Subcutaneous abdominal adipose tissue (tissue), 5 donors: ENCODE results near the gene PAPPA.

Experiments used
- H3K27ac ChIP-seq: one replicate; pipeline ENCODE4 v1.7.0; 2013; ENCODE audit warnings: low read depth, mild to moderate bottlenecking, inconsistent platforms, low read length, moderate library complexity
- H3K27me3 ChIP-seq, 5 donors: one replicate each; pipeline ENCODE4 v1.7.0; 2013; ENCODE audit warnings: low read length in 5 of 5, inconsistent platforms in 1 of 5; ENCODE audit not compliant: control insufficient read depth in 5 of 5, insufficient read depth in 4 of 5
- H3K36me3 ChIP-seq, 5 donors: one replicate each; pipeline ENCODE4 v1.7.0; 2013; ENCODE audit warnings: low read length in 5 of 5; ENCODE audit not compliant: control insufficient read depth in 5 of 5, insufficient read depth in 5 of 5
- H3K4me1 ChIP-seq, 5 donors: one replicate each; pipeline ENCODE4 v1.7.0; 2013; ENCODE audit warnings: low read length in 5 of 5, mild to moderate bottlenecking in 3 of 5, moderate library complexity in 1 of 5; ENCODE audit not compliant: control insufficient read depth in 5 of 5, insufficient read depth in 5 of 5
- H3K4me3 ChIP-seq, 5 donors: one replicate each; pipeline ENCODE4 v1.7.0; 2013; ENCODE audit warnings: low read length in 5 of 5, low read depth in 1 of 5
- H3K9ac ChIP-seq, 5 donors: one replicate each; pipeline ENCODE4 v1.7.0; 2013; ENCODE audit warnings: low read length in 5 of 5, mild to moderate bottlenecking in 4 of 5, moderate library complexity in 3 of 5
- H3K9me3 ChIP-seq, 5 donors: one replicate each; pipeline ENCODE4 v1.7.0; 2013; ENCODE audit warnings: low read length in 5 of 5; ENCODE audit not compliant: control insufficient read depth in 5 of 5
- donor health status: healthy.
- donor health status: healthy.
- donor health status: healthy.
- donor health status: healthy.
- donor health status: healthy.

Gene PAPPA

DNA sequence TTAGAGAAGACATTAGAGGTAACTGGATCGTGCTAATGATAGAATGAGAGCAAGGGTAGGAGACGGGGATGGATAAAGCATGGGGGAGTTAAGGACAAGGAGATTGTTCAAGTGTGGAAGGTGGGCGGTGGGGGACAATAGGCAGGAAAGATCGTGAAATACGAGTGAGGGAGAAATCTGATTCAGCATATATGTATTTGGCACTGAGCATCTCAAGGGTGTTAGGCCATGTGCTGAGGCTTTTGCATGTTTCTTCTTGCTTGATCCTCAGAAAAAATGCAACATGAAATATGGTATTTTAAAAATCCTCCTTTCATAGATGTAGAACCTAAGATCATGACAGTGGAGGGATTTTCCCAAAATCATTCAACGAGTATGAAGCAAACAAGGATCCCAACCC lies 240.5 kb downstream of the PAPPA start:
- peaks cover 0 to 6% (median 3%) of the 10 kb centered on the region in 5 donors for H3K36me3 ChIP-seq
- H3K4me1 ChIP-seq = no peaks in the 10 kb centered on the region
- no peak overlapping the region for H3K27ac ChIP-seq
- no peaks in the 10 kb centered on the region for H3K27me3 ChIP-seq
- no peak overlapping the region for H3K9ac ChIP-seq
- no peak overlapping the region for H3K4me3 ChIP-seq
- H3K9me3 ChIP-seq = no peaks in the 10 kb centered on the region

DNA sequence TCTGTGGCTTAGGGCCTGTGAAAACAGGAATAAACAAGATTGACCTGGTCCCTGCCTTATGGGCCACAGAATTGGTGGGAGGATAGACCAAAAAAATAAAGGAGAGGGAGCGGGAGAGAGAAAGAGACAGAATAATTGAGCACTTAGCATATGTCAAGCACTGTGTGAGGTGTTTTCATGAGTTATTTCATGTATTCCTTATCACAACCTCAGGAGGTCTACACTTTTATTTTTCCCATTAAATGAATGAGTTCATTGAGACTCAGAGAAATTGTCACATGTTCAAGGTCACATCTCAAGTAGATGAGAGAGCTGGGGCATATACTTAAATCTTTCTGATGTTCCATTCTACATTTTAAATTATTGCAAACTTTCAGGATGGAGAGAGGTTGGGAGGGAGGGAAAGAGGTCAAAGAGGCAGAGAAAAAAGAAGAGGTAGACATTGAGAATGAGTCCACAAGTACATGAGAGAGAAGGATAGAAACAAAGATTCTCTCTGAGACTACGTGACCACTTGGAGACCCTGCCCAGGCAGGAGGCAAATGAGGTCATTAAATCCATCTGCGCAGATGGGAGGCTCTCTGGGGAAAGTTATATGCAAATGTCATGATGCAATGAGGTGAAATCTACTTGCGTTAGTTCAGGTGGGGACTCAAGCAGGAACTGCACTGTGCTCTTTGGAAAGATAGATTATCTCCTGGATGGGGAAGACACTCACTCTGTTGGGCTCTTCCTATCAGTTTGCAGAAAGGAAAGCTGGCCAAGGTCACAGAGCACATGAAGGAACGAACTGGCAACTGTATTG lies 241.5 kb downstream of the PAPPA start:
- Histone ChIP-seq H3K9ac (no peak overlapping the region), H3K4me1 (no peaks in the 10 kb centered on the region), H3K36me3 (peaks cover 0 to 6% (median 3%) of the 10 kb centered on the region in 5 donors), H3K4me3 (no peak overlapping the region), H3K27me3 (no peaks in the 10 kb centered on the region), H3K9me3 (no peaks in the 10 kb centered on the region), H3K27ac (no peak overlapping the region)

DNA sequence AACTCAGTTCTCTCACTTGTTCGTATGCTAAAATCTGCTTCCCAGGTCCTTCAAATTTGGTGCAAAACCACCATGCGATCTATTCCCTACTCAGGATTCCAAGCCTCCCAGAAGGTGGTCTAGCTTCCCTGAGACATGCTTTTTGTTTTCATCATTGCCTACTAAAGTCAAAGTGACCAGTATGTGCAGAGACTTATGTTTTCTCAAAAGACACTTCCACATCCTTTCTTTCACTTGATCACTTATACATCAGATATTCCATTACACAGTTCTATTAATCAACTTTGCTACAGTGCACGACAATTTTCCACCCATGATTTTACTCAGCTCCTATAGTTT lies 242.1 kb downstream of the PAPPA start:
- no peak overlapping the region for H3K27ac ChIP-seq
- H3K4me3 ChIP-seq = no peak overlapping the region
- no peaks in the 10 kb centered on the region for H3K27me3 ChIP-seq
- H3K9me3 ChIP-seq = no peaks in the 10 kb centered on the region
- H3K36me3 ChIP-seq = peaks cover 0 to 6% (median 3%) of the 10 kb centered on the region in 5 donors
- no peak overlapping the region for H3K9ac ChIP-seq
- no peaks in the 10 kb centered on the region for H3K4me1 ChIP-seq

DNA sequence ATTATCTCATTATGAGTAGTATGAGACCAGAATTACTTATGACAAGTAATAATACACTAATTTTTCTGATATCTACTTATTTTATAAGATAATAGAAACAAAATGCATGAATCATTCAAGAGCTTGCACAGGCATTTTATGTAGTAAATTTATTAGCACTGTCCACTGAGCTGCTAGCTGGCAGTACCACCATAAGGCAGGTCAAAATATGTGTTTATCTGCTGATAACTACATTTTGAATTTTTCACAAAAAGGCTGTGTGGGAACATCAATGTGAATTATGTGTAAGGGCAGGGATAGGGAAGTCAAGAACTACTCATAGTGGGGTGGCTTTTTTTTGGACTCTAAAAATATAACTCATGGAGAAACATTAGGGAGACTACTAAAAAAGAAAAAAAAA lies 249.6 kb downstream of the PAPPA start:
- no peak overlapping the region for H3K27ac ChIP-seq
- H3K4me3 ChIP-seq = no peak overlapping the region
- H3K36me3 ChIP-seq = peaks cover 0 to 2% (median 0%) of the 10 kb centered on the region in 5 donors
- H3K9me3 ChIP-seq = no peaks in the 10 kb centered on the region
- no peak overlapping the region for H3K9ac ChIP-seq
- no peaks in the 10 kb centered on the region for H3K4me1 ChIP-seq
- H3K27me3 ChIP-seq = no peaks in the 10 kb centered on the region

DNA sequence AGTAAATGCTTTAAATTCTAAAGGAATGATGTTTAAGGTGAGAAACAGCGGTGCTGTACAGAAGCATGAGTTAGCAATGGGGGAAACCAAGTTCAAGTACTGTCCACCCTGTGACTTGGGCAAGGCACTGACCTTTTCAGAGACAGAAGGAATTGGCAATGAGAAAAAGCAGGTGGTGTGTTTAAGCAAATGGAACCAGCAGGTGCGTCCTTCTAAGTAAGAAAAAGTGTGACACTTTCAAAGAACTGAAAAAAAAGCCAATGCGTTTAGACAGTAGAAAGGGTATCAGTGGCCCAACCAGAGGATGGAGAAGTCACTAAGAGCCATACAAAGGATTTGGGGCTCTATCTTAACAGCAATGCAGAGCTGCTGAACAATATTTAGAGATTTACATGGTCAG lies 250.6 kb downstream of the PAPPA start:
- Histone ChIP-seq H3K4me1 (no peaks in the 10 kb centered on the region), H3K36me3 (no peaks in the 10 kb centered on the region), H3K9ac (no peak overlapping the region), H3K4me3 (no peak overlapping the region), H3K9me3 (no peaks in the 10 kb centered on the region), H3K27me3 (no peaks in the 10 kb centered on the region), H3K27ac (no peak overlapping the region)

DNA sequence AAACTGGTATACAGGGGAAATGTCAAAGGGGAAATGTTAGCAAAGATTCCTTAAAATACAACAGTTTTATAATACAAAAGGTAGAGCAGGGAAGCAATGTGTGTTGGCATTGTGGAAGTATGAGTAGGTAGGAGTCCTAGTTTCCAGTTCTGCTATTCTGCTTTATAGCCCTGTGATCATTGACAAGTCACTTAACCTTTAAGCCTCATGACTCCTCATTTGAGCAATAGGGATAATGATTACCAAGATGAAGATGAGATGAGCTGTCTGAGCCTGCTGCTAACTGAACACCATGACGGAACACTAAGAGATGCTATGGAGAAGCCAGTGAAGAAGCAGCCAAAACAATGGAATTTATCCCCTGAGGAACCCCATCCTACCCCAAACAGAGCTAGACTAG lies 251.7 kb downstream of the PAPPA start:
- H3K4me3 ChIP-seq = no peak overlapping the region
- H3K4me1 ChIP-seq = no peaks in the 10 kb centered on the region
- no peak overlapping the region for H3K9ac ChIP-seq
- no peaks in the 10 kb centered on the region for H3K36me3 ChIP-seq
- no peaks in the 10 kb centered on the region for H3K27me3 ChIP-seq
- H3K27ac ChIP-seq = no peak overlapping the region
- H3K9me3 ChIP-seq = no peaks in the 10 kb centered on the region

DNA sequence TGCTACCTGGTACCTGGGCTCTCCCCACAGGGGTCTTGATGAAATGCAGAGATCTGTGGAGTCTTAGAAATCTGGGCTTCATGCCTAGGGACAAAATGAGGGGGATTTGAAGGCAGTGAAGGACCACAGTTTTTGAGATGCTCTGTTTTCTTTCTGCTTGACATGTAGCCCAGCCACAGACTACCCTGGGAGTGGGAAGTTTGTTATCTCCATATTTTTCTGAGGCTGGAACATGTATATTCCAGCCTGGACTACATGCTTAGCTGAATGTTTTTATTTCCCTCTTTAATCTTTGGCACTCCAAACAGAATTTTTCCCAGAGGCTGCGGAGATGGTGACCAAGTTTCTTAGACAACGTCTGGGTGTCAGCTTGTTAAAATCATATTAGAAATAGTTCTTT lies 252.9 kb downstream of the PAPPA start:
- Histone ChIP-seq H3K9ac (no peak overlapping the region), H3K27me3 (no peaks in the 10 kb centered on the region), H3K4me3 (no peak overlapping the region), H3K4me1 (no peaks in the 10 kb centered on the region), H3K36me3 (no peaks in the 10 kb centered on the region), H3K9me3 (no peaks in the 10 kb centered on the region), H3K27ac (no peak overlapping the region)

DNA sequence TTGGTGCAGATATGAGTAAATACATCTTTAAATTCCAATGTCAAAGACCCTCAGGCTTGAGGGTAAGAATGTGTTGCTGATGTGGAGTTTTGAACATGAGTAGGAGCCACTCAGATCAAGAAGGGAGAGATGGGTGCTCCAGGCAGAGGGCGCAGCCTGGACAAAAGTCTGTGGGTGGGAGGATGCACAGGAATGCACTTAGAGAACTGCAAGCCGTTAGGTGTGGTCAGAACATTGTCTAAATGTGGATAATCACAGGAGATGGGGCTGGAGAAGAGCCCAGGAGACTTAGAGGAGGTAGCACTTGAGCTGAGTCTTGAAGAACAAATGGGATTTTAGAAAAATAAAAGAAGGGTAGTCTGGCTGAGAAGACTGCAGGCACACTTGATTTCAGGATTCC lies 255.5 kb downstream of the PAPPA start:
- H3K27me3 ChIP-seq = no peaks in the 10 kb centered on the region
- H3K27ac ChIP-seq = no peak overlapping the region
- no peaks in the 10 kb centered on the region for H3K4me1 ChIP-seq
- no peaks in the 10 kb centered on the region for H3K36me3 ChIP-seq
- no peaks in the 10 kb centered on the region for H3K9me3 ChIP-seq
- no peak overlapping the region for H3K9ac ChIP-seq
- H3K4me3 ChIP-seq = no peak overlapping the region

DNA sequence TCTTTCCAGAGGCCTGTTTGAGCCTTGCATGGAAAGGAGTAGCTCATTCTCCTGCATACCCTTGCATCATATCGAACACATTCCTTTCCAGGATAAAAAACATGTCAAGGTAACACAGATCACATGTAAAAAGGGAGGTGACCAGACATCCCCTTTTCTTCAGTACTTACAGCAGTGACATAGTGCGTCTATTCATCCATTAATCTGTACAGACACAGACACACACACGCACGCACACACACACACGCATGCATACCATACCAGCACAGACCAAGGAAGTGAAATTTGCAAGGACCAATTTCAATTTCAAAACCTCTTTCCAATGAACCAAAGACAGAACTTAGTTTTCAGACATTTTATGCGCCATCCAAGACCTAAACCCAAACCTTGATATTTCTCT lies 256.0 kb downstream of the PAPPA start:
- no peaks in the 10 kb centered on the region for H3K36me3 ChIP-seq
- H3K27ac ChIP-seq = no peak overlapping the region
- H3K9me3 ChIP-seq = no peaks in the 10 kb centered on the region
- H3K4me3 ChIP-seq = no peak overlapping the region
- H3K4me1 ChIP-seq = no peaks in the 10 kb centered on the region
- no peak overlapping the region for H3K9ac ChIP-seq
- H3K27me3 ChIP-seq = no peaks in the 10 kb centered on the region

DNA sequence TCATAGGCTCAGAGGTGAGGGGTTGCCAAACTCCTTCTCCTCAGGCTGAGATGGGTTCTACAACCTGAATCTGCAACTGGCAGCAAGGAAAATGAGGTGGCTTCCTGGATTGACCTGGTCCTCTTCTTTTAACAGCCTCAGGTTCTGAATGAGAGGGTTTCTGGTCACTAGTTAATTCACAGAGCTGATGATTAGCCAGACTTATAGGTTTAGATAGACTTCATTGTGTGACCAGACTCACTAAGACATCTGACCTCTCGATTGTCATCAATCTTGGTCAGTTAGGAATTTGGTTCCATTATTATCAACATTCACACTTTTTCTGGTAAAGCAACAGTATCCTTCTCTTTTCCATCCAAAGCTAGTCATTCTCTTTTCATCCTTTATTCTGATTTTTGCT lies 257.9 kb downstream of the PAPPA start:
- H3K9ac ChIP-seq = no peak overlapping the region
- no peaks in the 10 kb centered on the region for H3K4me1 ChIP-seq
- no peak overlapping the region for H3K4me3 ChIP-seq
- no peaks in the 10 kb centered on the region for H3K9me3 ChIP-seq
- no peaks in the 10 kb centered on the region for H3K27me3 ChIP-seq
- no peaks in the 10 kb centered on the region for H3K36me3 ChIP-seq
- no peak overlapping the region for H3K27ac ChIP-seq
